ENCODE data around the gene OR4C46.
"Not testable (repeated sequence)": the region's sequence is repeated elsewhere in the genome, so short reads cannot be mapped to it uniquely, and the experiment has no call there.

OR4C46 gene

GRCh38 chr11:54603898-54604297 lies at the start of gene OR4C46:
Gene OR4C46, minus strand, starts transcription at chr11:54603998. Its CDS starts 0 bp downstream, at chr11:54603998.
- no peak for DNase-seq (ENCODE audit: low read depth)
- no peak for TF ChIP-seq CTCF (conservative IDR thresholded peaks at IDR 0.05; ENCODE audit: control insufficient read depth, insufficient read depth, low read depth, low read length)
- no peak within 1 kb of the TSS for H3K4me3 ChIP-seq (ENCODE audit: control insufficient read depth, low read depth, low read length)

DNA sequence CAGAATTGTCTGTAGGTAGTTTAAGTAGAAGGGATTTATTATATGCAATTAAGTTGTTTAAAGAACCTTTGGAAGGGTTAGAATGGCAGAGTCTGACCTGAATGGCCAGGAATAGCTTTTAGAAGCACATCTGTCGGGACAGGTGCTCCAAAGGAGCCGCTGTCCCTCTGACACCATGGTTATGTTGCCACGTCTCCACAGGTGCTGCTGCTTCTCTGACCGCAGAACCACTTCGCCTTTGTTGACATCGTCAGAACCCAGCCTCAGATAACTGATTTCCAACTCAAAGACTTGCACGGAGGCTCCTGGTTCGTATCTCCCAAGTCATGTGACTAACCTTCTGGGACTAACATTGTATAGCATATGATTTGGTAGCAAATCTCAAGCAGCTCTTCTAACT lies 41.8 kb upstream of the OR4C46 start:
- DNase-seq (ENCODE audit: low read depth); H3K4me3 ChIP-seq (ENCODE audit: control insufficient read depth, low read depth, low read length): not testable (repeated sequence)

DNA sequence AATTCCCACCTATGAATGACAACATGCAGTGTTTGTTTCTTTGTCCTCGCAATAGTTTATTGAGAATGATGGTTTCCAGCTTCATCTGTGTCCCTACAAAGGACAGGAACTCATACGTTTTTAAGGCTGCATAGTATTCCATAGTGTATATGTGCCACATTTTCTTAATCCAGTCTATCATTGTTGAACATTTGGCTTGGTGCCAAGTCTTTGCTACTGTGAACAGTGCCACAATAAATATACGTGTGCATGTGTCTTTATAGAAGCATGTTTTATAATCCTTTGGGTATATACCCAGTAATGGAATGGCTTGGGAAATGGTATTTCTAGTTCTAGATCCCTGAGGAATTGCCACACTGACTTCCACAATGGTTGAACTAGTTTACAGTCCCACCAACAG lies 42.4 kb downstream of the OR4C46 start:
- not testable (repeated sequence) for H3K4me3 ChIP-seq (ENCODE audit: control insufficient read depth, low read depth, low read length); DNase-seq (ENCODE audit: low read depth)

GRCh38 chr11:54558919-54559318 lies 44.9 kb downstream of the OR4C46 start:
- peak; percentile 16 for TF ChIP-seq CTCF (conservative IDR thresholded peaks at IDR 0.05; ENCODE audit: control insufficient read depth, insufficient read depth, low read depth, low read length)
- DNase-seq (ENCODE audit: low read depth), result no peak
- no peak overlapping the region for H3K4me3 ChIP-seq (ENCODE audit: control insufficient read depth, low read depth, low read length)

DNA sequence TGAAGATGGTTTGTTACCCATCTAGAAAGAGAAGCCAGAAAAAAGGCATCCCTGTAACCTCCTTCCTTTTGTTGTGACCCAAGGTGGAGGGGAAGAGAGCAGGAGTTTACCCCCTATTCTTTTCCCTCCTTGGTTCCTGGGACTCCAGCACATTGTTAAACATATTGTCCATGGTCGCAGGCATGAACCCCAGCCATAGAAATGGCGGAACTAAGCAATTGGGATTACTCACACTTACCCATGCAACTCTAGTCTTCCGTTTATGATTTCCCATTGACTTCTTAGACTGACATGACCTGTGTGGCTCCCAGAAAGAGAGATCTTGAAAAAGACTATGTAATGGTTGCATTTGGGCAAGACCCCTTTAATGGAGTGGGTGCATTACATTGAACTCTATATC lies 45.4 kb downstream of the OR4C46 start:
- no peak overlapping the region for H3K4me3 ChIP-seq (ENCODE audit: control insufficient read depth, low read depth, low read length)
- DNase-seq (ENCODE audit: low read depth), result no peak
- no peak for TF ChIP-seq CTCF (conservative IDR thresholded peaks at IDR 0.05; ENCODE audit: control insufficient read depth, insufficient read depth, low read depth, low read length)

Data from fibroblast of mammary gland (primary cell).